PFSK-1 (cell line): Measurements from ENCODE around the gene PROX1.

Source experiments
- FOXP2 ChIP-seq: optimal IDR thresholded peaks from 2 replicates; pipeline ENCODE3; 2011; ENCODE audit warnings: borderline replicate concordance, control low read depth, inconsistent platforms; ENCODE audit not compliant: insufficient read depth; ENCODE audit errors: extremely low read length, extremely low read depth
- POLR2AphosphoS5 ChIP-seq: IDR thresholded peaks from 2 replicates; pipeline ENCODE4 v1.6.1; 2012; ENCODE audit warnings: low read depth, mild to moderate bottlenecking, control low read depth, low read length, moderate library complexity
- TAF1 ChIP-seq: IDR thresholded peaks from 2 replicates; pipeline ENCODE4 v1.6.1; 2012; ENCODE audit warnings: low read length, control low read depth, borderline replicate concordance; ENCODE audit not compliant: insufficient read depth
- TF ChIP-seq, protein P1 (sequence below), 2 experiments: IDR thresholded peaks; 2 replicates each; pipeline versions ENCODE4 v1.6.1 to v1.8.0; 2011 to 2012; ENCODE audit warnings: low read depth in 2 of 2, low read length in 2 of 2, control low read depth in 1 of 2, inconsistent platforms in 1 of 2, mild to moderate bottlenecking in 1 of 2, moderate library complexity in 1 of 2; ENCODE audit not compliant: insufficient read depth in 1 of 2

DNA sequence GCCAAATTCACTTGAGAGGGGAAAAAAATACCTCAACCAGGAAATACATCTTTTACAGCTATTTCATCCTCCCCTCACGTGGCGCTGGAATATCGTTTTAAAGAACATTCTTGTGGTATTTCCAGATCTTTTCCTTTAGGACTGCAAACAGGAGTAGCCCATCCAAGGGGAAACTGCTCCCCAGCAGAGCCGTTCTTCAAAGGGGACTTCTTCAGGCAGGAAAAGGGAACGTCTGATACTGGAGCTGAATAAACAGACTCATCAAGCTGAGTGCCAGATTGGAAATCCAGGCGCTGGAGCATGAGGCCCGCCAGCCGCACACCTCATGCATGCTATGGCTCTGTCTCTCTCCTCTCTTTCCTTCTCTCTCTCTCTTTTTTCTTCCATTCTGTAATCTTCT lies 34.0 kb upstream of the PROX1 start:
- TF ChIP-seq POLR2AphosphoS5 (no peak), TAF1 (no peak), FOXP2 (no peak)
- TF ChIP-seq, protein P1, sequence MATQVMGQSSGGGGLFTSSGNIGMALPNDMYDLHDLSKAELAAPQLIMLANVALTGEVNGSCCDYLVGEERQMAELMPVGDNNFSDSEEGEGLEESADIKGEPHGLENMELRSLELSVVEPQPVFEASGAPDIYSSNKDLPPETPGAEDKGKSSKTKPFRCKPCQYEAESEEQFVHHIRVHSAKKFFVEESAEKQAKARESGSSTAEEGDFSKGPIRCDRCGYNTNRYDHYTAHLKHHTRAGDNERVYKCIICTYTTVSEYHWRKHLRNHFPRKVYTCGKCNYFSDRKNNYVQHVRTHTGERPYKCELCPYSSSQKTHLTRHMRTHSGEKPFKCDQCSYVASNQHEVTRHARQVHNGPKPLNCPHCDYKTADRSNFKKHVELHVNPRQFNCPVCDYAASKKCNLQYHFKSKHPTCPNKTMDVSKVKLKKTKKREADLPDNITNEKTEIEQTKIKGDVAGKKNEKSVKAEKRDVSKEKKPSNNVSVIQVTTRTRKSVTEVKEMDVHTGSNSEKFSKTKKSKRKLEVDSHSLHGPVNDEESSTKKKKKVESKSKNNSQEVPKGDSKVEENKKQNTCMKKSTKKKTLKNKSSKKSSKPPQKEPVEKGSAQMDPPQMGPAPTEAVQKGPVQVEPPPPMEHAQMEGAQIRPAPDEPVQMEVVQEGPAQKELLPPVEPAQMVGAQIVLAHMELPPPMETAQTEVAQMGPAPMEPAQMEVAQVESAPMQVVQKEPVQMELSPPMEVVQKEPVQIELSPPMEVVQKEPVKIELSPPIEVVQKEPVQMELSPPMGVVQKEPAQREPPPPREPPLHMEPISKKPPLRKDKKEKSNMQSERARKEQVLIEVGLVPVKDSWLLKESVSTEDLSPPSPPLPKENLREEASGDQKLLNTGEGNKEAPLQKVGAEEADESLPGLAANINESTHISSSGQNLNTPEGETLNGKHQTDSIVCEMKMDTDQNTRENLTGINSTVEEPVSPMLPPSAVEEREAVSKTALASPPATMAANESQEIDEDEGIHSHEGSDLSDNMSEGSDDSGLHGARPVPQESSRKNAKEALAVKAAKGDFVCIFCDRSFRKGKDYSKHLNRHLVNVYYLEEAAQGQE (IDR thresholded peaks at IDR 0.05; ENCODE audit: insufficient read depth in 1 of 2, low read depth in 2 of 2, low read length in 2 of 2), result no peak
